HEK293 (cell line): Measurements from ENCODE around the gene CTXN2.
A peak's percentile ranks its signal among the peaks of the same experiment; 100 is the strongest.

Source experiments
- GLIS2 ChIP-seq: fragments of 450-650 bp; formaldehyde crosslinking; IDR thresholded peaks from 2 replicates; pipeline ENCODE4 v1.5.1; 2016; ENCODE audit warnings: missing biosample characterization, missing genetic modification characterization
- MYNN ChIP-seq: fragments of 450-650 bp; formaldehyde crosslinking; IDR thresholded peaks from 2 replicates; pipeline ENCODE4 v1.5.1; 2016; ENCODE audit warnings: missing biosample characterization, missing genetic modification characterization, borderline replicate concordance
- PBX3 ChIP-seq: sonication (generic); formaldehyde crosslinking; IDR thresholded peaks from 2 replicates; pipeline ENCODE4 v1.8.1; 2022; ENCODE audit warnings: mild to moderate bottlenecking, moderate library complexity, missing genetic modification reagents
- PRDM6 ChIP-seq: fragments of 450-650 bp; formaldehyde crosslinking; IDR thresholded peaks from 2 replicates; pipeline ENCODE4 v1.5.1; 2017; ENCODE audit warnings: missing biosample characterization, missing genetic modification characterization
- REST ChIP-seq: fragments of 450-650 bp; formaldehyde crosslinking; IDR thresholded peaks from 2 replicates; pipeline ENCODE4 v1.5.1; 2016; ENCODE audit warnings: missing biosample characterization, missing genetic modification characterization
- SCRT1 ChIP-seq: fragments of 450-650 bp; formaldehyde crosslinking; IDR thresholded peaks from 2 replicates; pipeline ENCODE4 v1.5.1; 2016; ENCODE audit warnings: missing biosample characterization, missing genetic modification characterization, borderline replicate concordance
- SCRT2 ChIP-seq: fragments of 450-650 bp; formaldehyde crosslinking; IDR thresholded peaks from 2 replicates; pipeline ENCODE4 v1.5.1; 2016; ENCODE audit warnings: missing biosample characterization, missing genetic modification characterization
- ZBTB11 ChIP-seq: fragments of 450-650 bp; formaldehyde crosslinking; conservative IDR thresholded peaks from 2 replicates; pipeline ENCODE4 v1.5.1; 2016; ENCODE audit warnings: low read depth, missing biosample characterization, missing genetic modification characterization
- ZBTB17 ChIP-seq: fragments of 450-650 bp; formaldehyde crosslinking; IDR thresholded peaks from 2 replicates; pipeline ENCODE4 v1.5.1; 2016; ENCODE audit warnings: missing biosample characterization, missing genetic modification characterization
- ZBTB8A ChIP-seq: fragments of 450-650 bp; formaldehyde crosslinking; IDR thresholded peaks from 2 replicates; pipeline ENCODE4 v1.5.1; 2016; ENCODE audit warnings: missing biosample characterization, missing genetic modification characterization
- ZEB2 ChIP-seq: fragments of 450-650 bp; formaldehyde crosslinking; IDR thresholded peaks from 2 replicates; pipeline ENCODE4 v1.5.1; 2016; ENCODE audit warnings: missing biosample characterization, missing genetic modification characterization
- ZFP3 ChIP-seq: fragments of 450-650 bp; formaldehyde crosslinking; IDR thresholded peaks from 2 replicates; pipeline ENCODE4 v1.5.1; 2016; ENCODE audit warnings: low read depth, missing biosample characterization, missing genetic modification characterization
- ZNF132 ChIP-seq: fragments of 450-650 bp; formaldehyde crosslinking; IDR thresholded peaks from 2 replicates; pipeline ENCODE4 v1.5.1; 2017; ENCODE audit warnings: missing biosample characterization, missing genetic modification characterization, borderline replicate concordance
- ZNF23 ChIP-seq: fragments of 450-650 bp; formaldehyde crosslinking; IDR thresholded peaks from 2 replicates; pipeline ENCODE4 v1.5.1; 2016; ENCODE audit warnings: missing biosample characterization, missing genetic modification characterization, borderline replicate concordance
- ZNF302 ChIP-seq: fragments of 450-650 bp; formaldehyde crosslinking; IDR thresholded peaks from 2 replicates; pipeline ENCODE4 v1.5.1; 2016; ENCODE audit warnings: missing biosample characterization, missing genetic modification characterization, low read depth
- ZNF426 ChIP-seq: fragments of 450-650 bp; formaldehyde crosslinking; IDR thresholded peaks from 2 replicates; pipeline ENCODE4 v1.5.1; 2017; ENCODE audit warnings: missing biosample characterization, missing genetic modification characterization, mild to moderate bottlenecking, inconsistent platforms, moderate library complexity
- ZNF488 ChIP-seq: fragments of 450-650 bp; formaldehyde crosslinking; IDR thresholded peaks from 2 replicates; pipeline ENCODE4 v1.5.1; 2016; ENCODE audit warnings: missing biosample characterization, missing genetic modification characterization
- ZNF501 ChIP-seq: fragments of 450-650 bp; formaldehyde crosslinking; IDR thresholded peaks from 2 replicates; pipeline ENCODE4 v1.5.1; 2016; ENCODE audit warnings: missing biosample characterization, missing genetic modification characterization
- ZNF518A ChIP-seq: fragments of 450-650 bp; formaldehyde crosslinking; conservative IDR thresholded peaks from 2 replicates; pipeline ENCODE4 v1.5.1; 2016; ENCODE audit warnings: low read depth, missing biosample characterization, missing genetic modification characterization
- ZNF530 ChIP-seq: fragments of 450-650 bp; formaldehyde crosslinking; IDR thresholded peaks from 2 replicates; pipeline ENCODE4 v1.5.1; 2016; ENCODE audit warnings: low read depth, missing biosample characterization, missing genetic modification characterization
- ZNF555 ChIP-seq: fragments of 450-650 bp; formaldehyde crosslinking; conservative IDR thresholded peaks from 2 replicates; pipeline ENCODE4 v1.5.1; 2017; ENCODE audit warnings: missing biosample characterization, mild to moderate bottlenecking, missing genetic modification characterization, inconsistent platforms
- ZNF558 ChIP-seq: fragments of 450-650 bp; formaldehyde crosslinking; IDR thresholded peaks from 2 replicates; pipeline ENCODE4 v1.5.1; 2016; ENCODE audit warnings: missing biosample characterization, missing genetic modification characterization
- ZNF777 ChIP-seq: fragments of 450-650 bp; formaldehyde crosslinking; IDR thresholded peaks from 2 replicates; pipeline ENCODE4 v1.5.1; 2017; ENCODE audit warnings: missing biosample characterization, missing genetic modification characterization, borderline replicate concordance
- ZNF791 ChIP-seq: fragments of 450-650 bp; formaldehyde crosslinking; IDR thresholded peaks from 2 replicates; pipeline ENCODE4 v1.5.1; 2016; ENCODE audit warnings: missing biosample characterization, missing genetic modification characterization
- ZSCAN23 ChIP-seq: fragments of 450-650 bp; formaldehyde crosslinking; IDR thresholded peaks from 2 replicates; pipeline ENCODE4 v1.5.1; 2016; ENCODE audit warnings: missing biosample characterization, missing genetic modification characterization

CTXN2 gene

GRCh38 chr15:48239334-48239733 lies 47.9 kb downstream of the CTXN2 start (continued):
- no peak for TF ChIP-seq REST (tag by site-specific recombination)
- TF ChIP-seq ZNF791, result no peak
- TF ChIP-seq ZNF555 (tag by site-specific recombination), result 0 out of 2 replicates have a peak, but pooled peaks have one; percentile 11
- TF ChIP-seq PRDM6 (tag by site-specific recombination), result no peak
- no peak for TF ChIP-seq MYNN (tag by site-specific recombination)
- TF ChIP-seq GLIS2 (tag by site-specific recombination), result no peak
- TF ChIP-seq ZNF558 (tag by site-specific recombination), result no peak
- no peak for TF ChIP-seq ZBTB17
- no peak for TF ChIP-seq ZEB2 (tag by site-specific recombination)
- no peak for TF ChIP-seq ZNF501 (tag by site-specific recombination)
- TF ChIP-seq ZNF23, result no peak
- peak; percentile 56; the same call in 1 of the 2 replicates for TF ChIP-seq ZNF518A (tag by site-specific recombination)
- TF ChIP-seq ZNF426 (tag by site-specific recombination), result peak; percentile 43
- TF ChIP-seq ZNF777 (tag by site-specific recombination), result no peak
- no peak for TF ChIP-seq ZNF488 (tag by site-specific recombination)
- 0 out of 2 replicates have a peak, but pooled peaks have one; percentile 30 for TF ChIP-seq ZBTB8A (tag by site-specific recombination)
- TF ChIP-seq ZNF132 (tag by site-specific recombination), result no peak
- TF ChIP-seq SCRT1 (tag by site-specific recombination), result no peak
- TF ChIP-seq ZNF302 (tag by site-specific recombination), result no peak
- 0 out of 2 replicates have a peak, but pooled peaks have one; percentile 32 for TF ChIP-seq ZBTB11 (tag by site-specific recombination)
- no peak for TF ChIP-seq PBX3 (CRISPR knock-in tag)
- TF ChIP-seq ZSCAN23, result no peak
- TF ChIP-seq ZNF530 (tag by site-specific recombination), result no peak
- TF ChIP-seq SCRT2 (tag by site-specific recombination), result no peak
- TF ChIP-seq ZFP3 (tag by site-specific recombination), result no peak
